GM18907 (cell line): ENCODE measurements around the gene GJB1.

ENCODE experiments used
- ATAC-seq: cut with Tn5 transposase; IDR thresholded peaks from one replicate; pipeline ENCODE4 v1.9.1; 2021; ENCODE audit warnings: mild to moderate bottlenecking, moderate library complexity; ENCODE audit not compliant: unreplicated experiment

The GJB1 gene

DNA sequence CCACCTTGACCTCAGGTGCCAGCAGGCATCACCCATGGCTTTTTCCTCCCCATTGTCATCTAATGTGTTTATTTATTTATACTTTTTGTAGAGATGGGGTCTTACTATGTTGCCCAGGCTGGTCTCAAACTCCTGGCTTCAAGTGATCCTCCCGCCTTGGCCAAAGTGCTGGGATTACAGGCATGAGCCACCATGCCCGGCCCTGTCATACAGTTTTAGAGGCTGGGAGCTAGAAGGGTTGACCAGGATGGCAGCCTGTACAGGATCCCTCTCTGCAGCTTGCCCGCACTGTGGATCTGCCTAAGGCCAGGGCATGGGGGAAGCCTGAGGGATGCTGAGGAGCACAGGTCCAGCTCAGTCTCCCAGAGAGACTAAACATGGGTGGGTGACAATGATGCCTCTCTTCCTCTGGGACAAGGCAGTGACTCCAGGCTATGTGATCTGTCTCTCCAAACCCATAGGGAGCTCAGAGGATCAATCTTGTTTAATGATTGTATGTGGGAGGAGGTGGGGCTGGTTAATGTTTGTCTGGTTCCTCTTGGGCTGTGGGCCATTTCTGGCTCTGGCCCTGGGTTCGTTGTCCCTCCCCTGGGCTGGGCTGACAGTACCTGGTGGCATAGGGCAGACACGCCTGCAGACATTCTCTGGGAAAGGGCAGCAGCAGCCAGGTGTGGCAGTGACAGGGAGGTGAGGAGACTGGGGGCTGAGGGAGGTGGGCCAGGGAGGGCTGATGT, 8.3 kb upstream of the GJB1 start:
- ATAC-seq: no peak

DNA sequence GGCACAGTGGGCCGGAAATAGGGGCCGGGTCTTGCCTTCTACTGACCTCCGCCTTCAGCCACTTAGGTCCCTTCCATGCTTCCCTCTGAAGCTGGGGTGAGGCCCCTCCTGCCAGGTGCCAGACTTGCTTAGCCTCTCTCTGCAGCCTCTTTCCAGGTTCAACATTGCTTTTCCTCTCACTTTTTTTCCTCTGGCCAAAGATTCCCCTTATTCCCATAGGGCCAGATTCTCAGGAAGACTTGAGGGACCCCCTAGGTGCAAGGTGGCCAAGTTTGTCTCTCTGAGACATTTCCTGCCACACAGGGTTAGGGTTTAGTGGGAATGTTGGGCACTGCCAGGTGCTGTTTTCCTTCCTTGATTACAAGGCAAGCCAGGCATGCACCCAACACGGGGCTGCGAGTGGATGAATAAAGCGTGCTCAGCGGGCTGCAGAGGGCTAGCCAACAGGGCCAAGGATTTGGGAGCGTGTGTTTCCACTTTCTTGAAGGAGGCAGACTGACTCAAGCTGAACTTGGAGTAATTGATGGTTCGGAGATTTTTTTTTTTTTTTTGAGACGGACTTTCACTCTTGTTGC, 7.6 kb upstream of the GJB1 start:
- ATAC-seq: no peak

DNA sequence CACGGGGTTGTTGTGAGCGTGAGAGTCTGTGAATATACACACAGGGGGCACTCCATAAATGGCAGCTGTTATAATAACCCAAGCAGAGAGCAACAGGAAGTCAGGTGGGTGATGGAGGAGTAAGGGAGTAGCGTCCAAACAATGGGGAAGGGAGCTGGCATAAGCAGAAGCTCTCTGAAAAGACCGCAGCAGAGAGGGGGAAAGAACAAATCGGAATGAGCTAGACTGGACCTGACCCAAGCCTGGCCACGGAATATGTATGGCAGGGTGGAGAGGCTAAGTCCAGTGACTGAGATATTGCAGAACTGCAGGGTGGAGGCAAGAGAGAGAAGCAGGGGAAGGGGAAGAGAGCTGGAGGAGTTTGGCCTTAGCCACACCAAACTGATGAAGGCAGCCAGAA, 6.5 kb upstream of the GJB1 start:
- ATAC-seq: no peak

DNA sequence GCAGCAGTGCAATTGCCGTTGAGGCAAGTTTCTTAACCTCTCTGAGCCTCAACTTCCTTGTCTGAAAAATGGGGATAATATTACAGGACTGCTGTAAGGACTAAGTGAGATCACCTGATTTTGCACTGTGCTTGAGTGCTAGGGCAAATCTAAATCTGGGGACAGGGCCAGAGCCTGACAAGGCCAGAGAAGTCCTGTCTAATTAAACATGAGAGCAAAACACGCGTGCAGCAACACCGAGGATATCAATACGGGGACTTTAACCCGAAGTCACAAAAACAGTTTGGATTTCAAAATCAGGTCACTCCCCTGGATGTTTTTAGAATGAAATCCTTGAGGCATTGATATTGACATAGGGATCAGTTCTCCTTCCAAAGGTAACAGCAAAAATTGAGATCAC, 5.7 kb upstream of the GJB1 start:
- ATAC-seq: no peak

DNA sequence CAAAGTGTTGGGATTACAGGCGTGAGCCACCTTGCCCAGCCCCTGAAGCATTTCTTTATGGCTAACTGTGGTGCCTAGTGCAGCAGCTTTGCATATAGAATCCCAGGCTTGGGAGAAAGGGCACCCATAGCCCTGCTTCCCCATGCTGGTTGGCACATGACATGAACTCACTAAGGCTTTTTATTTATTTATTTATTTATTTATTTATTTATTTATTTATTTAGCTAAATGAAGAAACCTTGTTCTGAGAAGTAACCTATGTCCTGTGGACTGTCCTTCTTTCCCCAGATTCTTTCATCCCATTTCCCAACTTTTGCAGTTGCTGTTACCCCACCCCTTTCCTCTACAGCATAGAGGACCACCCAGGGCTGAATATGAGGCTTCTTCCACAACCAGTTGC, 1.9 kb upstream of the GJB1 start:
- ATAC-seq: no peak

DNA sequence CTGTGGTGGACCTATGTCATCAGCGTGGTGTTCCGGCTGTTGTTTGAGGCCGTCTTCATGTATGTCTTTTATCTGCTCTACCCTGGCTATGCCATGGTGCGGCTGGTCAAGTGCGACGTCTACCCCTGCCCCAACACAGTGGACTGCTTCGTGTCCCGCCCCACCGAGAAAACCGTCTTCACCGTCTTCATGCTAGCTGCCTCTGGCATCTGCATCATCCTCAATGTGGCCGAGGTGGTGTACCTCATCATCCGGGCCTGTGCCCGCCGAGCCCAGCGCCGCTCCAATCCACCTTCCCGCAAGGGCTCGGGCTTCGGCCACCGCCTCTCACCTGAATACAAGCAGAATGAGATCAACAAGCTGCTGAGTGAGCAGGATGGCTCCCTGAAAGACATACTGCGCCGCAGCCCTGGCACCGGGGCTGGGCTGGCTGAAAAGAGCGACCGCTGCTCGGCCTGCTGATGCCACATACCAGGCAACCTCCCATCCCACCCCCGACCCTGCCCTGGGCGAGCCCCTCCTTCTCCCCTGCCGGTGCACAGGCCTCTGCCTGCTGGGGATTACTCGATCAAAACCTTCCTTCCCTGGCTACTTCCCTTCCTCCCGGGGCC, 1.2 kb downstream of the GJB1 start:
- no peak for ATAC-seq

DNA sequence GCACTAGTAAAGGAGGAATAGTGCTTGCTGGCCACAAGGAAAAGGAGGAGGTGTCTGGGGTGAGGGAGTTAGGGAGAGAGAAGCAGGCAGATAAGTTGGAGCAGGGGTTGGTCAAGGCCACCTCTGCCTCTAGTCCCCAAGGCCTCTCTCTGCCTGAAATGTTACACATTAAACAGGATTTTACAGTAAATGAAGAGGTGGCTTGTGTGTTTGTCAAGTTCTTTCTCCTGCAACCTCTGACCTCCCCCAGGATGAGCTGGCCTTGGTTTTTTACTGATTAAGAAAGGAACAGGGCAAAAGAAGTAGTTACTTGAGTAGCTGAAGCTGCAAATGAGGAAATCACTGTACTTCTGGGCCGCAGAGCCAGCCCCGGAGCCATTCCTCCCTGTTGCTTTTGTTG, 2.0 kb downstream of the GJB1 start:
- ATAC-seq: no peak

DNA sequence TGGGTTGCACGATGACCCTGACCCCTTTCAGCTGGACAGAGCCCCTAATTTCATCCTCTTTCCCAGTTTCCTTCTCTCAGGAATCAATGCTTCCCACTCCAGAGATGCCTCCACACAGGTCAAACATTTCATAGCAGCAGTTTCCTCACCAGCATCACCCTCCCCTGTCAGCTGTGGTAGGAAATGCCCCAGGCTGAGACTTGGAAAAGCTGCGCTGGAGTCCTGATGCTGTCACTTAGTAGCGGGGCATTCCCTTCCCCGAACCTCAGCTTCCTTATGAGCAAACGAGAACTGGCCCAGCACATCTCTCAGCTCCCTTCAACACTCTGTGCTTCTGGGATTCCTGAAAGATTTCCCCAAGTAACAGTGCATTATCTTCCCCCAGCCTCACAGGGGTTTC, 2.7 kb downstream of the GJB1 start:
- no peak for ATAC-seq

DNA sequence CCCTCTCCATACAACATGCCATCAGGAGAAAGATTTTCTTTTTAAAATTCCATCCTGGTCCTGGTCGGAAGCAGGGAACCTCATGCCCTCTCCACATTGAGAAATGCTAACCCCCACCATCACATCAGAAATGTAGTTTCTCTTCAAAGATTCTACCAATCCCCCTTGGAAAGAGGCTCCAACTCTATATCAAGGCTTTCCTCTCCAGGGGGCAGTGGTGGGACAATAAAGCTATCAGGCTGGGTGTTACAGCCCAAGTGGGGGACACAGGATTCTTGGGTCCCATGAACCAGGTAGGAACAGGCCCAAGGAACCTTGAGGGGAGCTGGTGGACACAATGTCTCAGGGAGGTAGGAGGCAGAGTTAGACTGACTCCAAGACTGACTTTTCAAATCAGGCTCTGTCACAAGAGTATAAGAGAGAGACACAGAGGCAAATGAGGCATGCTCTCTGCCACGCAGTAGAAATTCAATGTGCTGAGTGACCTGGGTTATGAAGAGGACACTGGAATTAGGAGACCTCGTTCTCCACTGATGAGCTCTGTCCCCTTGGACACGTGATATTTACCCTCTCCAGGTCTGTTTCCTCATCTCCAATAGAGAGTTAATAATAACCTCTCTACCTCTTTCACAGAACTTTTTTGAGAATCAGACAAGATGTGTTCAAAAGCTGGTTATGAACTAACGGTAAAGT, 4.5 kb downstream of the GJB1 start:
- ATAC-seq: no peak

DNA sequence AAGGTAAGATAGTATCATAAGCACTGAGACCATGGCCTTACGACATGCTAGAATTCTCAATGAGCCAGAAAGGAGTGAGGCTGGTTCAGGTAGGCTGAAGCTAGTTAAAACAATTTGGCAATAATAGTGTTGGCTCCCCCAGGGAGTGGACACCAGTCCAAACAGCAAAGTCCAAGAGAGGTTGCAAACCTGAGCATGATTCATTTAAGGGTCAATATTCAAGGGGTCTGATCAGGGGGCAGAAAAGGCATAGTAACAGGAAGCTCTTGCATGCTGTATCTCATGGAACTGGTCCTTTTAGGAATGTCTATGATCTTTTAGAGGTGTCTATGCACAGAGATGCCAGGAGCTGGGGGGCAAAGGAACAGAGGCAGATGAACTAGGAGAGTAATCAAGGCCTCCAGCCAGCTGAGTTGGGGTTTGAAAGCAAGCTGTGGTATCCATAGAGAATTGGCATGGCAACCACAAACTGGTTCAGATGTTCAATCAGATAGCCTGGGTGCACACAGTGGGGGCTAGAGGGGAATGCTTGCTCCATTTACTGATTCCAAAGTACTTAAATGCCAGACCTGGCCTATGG, 5.1 kb downstream of the GJB1 start:
- ATAC-seq: no peak

DNA sequence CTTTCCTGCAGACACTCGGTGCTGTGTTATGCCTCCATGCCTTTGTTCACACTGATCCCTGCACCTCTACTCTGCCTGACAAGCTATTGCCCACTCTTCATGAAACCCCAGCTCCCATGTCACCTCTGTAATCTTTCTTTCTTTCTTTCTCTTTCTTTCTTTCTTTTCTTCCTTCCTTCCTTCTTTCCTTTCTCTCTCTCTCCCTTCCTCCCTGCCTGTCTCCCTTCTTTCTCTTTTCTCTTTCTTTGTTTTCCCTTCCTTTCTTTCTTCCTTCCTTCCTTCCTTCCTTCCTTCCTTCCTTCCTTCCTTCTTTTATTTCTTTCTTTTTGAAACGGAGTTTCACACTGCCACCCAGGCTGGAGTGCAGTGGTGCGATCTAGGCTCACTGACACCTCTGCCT, 12.5 kb downstream of the GJB1 start:
- no peak for ATAC-seq

DNA sequence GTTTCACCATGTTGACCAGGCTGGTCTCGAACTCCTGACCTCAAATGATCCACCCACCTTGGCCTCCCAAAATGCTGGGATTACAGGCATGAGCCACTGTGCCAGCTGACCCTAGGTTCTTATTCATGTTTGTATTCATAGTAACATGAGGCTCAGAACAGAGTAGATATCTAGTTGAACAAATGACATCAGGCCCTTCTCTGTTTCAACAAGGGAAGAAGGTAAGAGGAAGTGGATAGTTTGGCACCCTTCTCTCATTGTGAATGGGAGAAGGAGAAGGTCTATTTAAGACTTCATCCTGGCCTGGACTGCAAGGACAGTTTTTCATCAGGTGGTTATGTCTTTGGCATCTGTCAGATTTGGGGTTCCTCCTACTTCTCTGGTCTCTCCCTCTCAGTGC, 13.8 kb downstream of the GJB1 start:
- no peak for ATAC-seq

DNA sequence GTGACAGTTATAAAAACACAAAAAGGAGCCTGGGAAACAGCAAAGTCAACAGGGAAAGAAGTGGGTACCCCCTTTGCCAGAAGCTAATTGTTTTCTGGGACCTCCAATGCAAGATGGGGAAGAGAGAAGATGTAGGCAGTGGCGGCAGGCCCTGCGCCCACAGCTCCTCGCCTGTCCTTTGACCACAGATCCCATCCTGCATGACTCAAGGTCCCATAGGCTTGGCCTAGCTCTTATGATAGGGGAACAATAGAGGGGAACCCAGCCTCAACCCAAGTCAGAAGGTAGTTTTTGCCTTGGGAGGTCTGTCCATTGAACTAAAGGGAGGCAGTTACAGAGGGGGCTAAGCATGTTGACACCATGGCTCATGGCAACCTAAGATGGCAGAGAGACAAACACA, 16.8 kb downstream of the GJB1 start:
- no peak for ATAC-seq

DNA sequence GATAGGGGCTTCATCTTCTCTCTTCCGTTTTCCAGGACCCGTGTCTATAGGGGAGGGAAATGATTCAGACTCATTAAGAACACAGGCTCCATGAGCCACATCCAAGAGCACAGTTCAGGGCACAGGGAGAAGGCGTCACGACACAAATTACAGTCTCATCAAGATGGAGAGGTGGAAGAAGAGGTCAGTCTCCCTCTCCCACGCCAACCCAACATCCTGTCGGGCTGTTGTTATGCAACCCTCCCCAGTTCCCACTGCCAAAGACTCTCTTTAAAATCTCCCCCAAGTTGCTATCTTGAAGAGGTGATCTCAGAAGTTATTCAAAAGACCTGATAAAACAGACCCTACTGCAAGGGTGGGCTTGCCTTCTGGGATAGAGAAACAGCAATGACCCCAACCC, 18.3 kb downstream of the GJB1 start:
- no peak for ATAC-seq

DNA sequence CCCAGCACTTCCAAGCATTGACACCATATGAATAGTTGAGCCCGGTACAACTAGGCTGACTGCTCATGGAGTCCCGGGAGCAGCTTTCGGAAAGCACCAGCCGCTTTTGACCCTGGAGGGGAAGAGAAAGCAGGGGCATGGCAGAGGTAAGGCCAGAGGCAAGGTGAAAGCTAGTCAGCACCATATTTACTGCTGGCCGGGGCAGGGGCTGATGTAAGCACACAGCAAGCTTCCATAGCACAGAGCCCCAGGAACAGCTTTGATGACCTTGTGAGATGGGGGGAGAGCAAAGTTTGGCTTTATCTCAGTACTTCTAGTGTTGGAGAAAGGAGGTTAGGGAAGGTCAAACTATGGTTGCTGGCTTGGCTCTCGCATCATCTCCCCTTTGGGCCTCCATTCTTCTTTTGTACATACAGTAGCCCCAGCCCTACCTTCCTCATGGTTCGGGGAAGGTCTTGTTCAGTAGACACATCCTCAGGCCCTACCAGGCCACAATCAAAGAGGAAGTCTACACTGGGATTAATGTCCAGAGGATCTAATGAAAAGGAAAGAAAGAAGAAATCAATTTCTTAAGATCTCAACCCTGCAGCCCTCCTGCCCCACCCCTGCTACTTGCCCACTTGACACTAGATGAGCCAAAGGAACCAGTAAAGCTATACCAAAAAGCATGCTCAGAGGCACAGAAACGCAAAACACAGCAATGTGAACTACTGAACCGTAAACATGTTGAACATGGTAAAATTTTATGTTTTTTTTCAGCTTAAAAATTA, 21.5 kb downstream of the GJB1 start:
- no peak for ATAC-seq

DNA sequence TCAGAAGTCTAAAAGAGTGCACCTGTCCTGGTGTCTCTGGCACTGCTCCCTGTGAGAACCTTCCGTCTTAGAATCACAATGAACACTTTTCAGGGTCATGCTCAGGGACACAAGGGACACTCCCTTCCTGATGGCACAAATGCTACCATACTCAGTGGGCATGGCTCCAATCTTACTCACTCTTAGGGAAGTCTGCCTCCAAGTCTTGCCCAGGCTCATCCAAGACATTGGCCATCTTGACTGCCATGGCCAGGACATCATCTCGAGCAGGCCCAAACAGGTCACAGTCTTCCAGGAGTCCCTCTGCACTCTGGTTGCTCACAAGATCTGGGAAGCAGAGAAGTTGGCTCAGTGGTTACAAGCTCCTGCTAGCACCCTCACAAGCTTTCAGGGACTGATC, 22.1 kb downstream of the GJB1 start:
- no peak for ATAC-seq

DNA sequence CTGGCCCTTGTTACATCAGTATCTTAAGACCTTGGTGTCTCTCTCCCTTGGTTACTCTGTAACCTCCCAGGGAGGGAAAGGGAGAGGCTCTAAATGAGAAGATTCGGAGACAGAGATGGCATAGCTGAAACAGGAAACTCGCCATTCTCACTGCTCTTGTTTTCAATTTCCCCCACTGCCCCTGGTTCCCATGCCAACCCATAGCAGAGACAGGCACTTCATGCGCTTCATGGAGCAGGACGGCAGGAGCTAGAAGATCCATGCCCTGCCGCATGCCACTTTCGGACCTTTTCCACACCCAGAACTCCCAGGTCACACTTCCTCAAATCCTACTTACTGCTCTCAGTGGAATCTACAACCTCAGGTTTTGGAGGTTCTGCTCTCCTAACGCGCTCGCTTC, 27.8 kb downstream of the GJB1 start:
- ATAC-seq: no peak

DNA sequence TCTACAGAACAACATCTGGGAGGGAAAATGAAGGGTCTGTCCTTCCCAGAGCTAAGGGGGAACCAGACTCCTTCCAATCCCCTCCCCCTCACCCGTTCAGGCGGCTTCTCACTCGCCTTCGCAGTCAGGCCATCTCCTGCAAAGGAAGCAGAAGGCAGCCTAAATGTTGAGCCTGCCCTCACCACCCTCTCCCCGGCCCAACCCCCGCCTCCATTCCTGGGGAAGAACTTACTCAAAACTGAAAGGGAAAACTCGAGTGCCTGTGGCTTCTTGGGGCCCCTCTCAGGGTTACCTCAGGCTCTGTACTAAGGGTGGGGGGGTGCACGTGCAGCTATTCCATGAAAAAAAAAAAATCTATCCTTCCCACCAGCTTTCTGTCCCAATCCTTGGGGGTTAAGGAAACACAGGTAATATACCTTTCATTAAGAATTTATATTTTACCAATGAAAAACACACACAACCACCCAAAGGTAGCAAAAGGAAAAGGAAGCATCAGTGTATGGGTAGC, 28.5 kb downstream of the GJB1 start:
- no peak for ATAC-seq

DNA sequence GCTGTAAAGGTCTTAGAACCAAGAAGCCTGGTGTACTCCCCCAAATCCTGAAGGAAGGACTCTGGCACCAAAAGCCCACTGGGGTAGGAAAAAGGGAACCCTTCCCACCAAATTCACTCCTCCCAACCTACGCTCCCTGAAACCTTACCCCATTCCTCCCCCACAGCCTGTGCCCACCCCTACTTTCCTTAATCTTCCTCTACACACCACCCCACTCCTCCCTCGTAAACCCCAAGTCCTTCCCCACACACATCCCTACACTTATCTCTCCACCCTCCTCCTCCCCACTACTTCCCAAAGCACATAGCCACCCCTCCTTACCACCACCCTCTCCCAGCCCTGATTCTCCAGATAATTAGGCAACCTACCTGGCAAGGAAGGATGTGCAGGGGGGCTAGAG, 29.2 kb downstream of the GJB1 start:
- ATAC-seq: no peak

DNA sequence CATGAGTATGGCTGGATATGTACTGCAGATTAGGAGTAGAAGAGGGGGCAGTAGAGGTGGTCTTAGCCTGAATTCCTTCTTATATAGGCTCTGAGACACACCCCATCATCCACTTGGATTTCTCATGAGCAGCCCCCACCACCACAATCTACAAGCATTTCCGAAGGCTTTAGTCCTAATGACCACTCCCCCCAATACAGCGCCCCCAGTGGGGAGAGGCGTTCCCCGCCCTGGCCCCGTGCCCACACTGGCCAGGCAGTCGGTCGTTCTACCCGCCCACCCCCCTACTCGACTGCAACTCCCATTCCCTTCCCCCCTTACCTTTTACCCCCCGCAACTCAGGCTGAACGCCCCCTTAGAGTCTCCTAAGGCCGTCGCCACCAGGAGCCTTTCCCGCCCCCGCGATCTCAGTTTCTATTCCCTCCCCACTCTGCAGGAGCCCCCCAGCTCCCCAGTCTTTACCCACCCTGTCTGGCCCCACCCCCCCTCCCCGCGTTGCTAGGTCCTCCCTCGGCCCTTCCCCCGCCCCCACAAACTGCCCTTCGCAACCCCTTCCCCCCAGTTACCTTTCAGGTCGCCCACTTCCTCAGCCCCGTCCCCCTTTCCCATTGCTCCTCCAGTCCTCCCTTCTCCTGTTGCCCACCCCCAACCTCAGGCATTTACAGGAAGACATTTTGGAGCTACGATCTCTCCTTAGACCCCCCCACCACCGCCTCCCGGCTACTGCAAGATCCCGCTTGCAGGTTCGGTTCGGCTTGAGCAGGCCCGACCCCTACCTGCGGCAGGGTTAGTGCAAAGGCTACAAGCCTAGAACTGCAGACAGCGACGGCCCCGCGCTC, 30.4 kb downstream of the GJB1 start:
- ATAC-seq: no peak
